Epithelial cell of proximal tubule (primary cell): ENCODE measurements around the gene OR52H1. TPM values are rescaled to one million over a fixed set of nuclear protein-coding genes. Genes with fewer than 3 reads are reported as not detected.

Experiments
- DNase-seq: peaks from one replicate; pipeline ENCODE4 v3.0.0-alpha.2; 2011; ENCODE audit warnings: low read depth
- H3K4me3 ChIP-seq: 2 replicates; pipeline ENCODE4 v1.5.1; 2011; ENCODE audit warnings: low read depth, mild to moderate bottlenecking, low read length
- CTCF ChIP-seq: conservative IDR thresholded peaks from 2 replicates; pipeline ENCODE4 v1.5.1; 2012; ENCODE audit warnings: low read depth, mild to moderate bottlenecking, low read length
- total RNA-seq: library from RNA; depleted of rRNA; stranded (reverse); fragments of >200 nt; gene quantifications from 2 replicates; pipeline ENCODE4 v1.2.3, GENCODE V29; 2015

OR52H1 gene
- total RNA-seq, 1 donor from 2014 or later = not detected

GRCh38 chr11:5581014-5581413 lies 32.7 kb upstream of the OR52H1 start:
- TF ChIP-seq CTCF = no peak
- no peak overlapping the region for H3K4me3 ChIP-seq
- no peak for DNase-seq

- no peak for DNase-seq
- no peak for TF ChIP-seq CTCF
- H3K4me3 ChIP-seq = no peak within 1 kb of the TSS
These were observed 32.2 kb upstream of the OR52H1 start, which contains the start of gene OR52B6 for GRCh38 chr11:5580577-5580976. OR52B6 (plus strand) TSS chr11:5580877; CDS start chr11:5580877, 0 bp downstream.

- TF ChIP-seq CTCF = no peak
These were observed 28.8 kb upstream of the OR52H1 start for GRCh38 chr11:5577101-5577500.

GRCh38 chr11:5575152-5575551 lies 26.8 kb upstream of the OR52H1 start:
- DNase-seq = no peak
- no peak for TF ChIP-seq CTCF
- no peak overlapping the region for H3K4me3 ChIP-seq

More at GRCh38 chr11:5577101-5577500, 28.8 kb upstream of the OR52H1 start:
- no peak overlapping the region for H3K4me3 ChIP-seq
- no peak for DNase-seq

GRCh38 chr11:5574654-5575053 lies 26.3 kb upstream of the OR52H1 start:
- DNase-seq = no peak
- no peak for TF ChIP-seq CTCF

GRCh38 chr11:5564259-5565019 lies 16.1 kb upstream of the OR52H1 start:
- TF ChIP-seq CTCF = no peak
- peak; percentile 60 for DNase-seq
- no peak overlapping the region for H3K4me3 ChIP-seq

More at GRCh38 chr11:5574654-5575053, 26.3 kb upstream of the OR52H1 start:
- no peak overlapping the region for H3K4me3 ChIP-seq

GRCh38 chr11:5557751-5558150 lies 9.4 kb upstream of the OR52H1 start:
- DNase-seq = no peak
- no peak overlapping the region for H3K4me3 ChIP-seq
- no peak for TF ChIP-seq CTCF
